Measurements from ENCODE around the gene RCN1. TPM values are rescaled to one million over a fixed set of nuclear protein-coding genes. Genes with fewer than 3 reads are reported as not detected.

Gene RCN1
- total RNA-seq, 1 donor, result 405 TPM

DNA sequence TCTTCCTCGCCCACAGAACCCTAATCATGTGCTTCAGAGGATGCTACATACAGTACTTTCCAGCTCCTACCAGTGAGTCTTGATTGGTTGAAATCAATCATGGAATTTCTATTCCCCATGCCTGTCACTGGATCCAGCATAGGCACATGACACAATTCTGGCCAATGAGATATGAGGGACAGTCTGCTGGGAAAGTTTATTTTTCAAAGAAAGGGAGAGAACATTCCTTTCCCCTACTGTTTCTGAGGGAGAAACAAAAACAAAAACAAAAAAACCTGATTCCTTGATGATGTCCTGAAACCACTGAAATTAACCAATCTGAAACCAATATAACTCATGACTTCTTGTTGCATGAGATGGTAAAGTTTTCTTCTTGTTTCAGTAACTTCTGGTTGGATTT lies 3.3 kb upstream of the RCN1 start:
- peaks cover 4% of the 10 kb centered on the region for H4K20me1 ChIP-seq (ENCODE audit: insufficient read depth, low read length)
- H3K4me1 ChIP-seq (ENCODE audit: insufficient read depth, low read length), result peaks cover 32% of the 10 kb centered on the region
- H3K27me3 ChIP-seq (ENCODE audit: insufficient read depth, low read length), result no peaks in the 10 kb centered on the region
- peaks cover 14% of the 10 kb centered on the region for H3K79me2 ChIP-seq (ENCODE audit: insufficient read depth, low read length)
- TF ChIP-seq, protein P1, sequence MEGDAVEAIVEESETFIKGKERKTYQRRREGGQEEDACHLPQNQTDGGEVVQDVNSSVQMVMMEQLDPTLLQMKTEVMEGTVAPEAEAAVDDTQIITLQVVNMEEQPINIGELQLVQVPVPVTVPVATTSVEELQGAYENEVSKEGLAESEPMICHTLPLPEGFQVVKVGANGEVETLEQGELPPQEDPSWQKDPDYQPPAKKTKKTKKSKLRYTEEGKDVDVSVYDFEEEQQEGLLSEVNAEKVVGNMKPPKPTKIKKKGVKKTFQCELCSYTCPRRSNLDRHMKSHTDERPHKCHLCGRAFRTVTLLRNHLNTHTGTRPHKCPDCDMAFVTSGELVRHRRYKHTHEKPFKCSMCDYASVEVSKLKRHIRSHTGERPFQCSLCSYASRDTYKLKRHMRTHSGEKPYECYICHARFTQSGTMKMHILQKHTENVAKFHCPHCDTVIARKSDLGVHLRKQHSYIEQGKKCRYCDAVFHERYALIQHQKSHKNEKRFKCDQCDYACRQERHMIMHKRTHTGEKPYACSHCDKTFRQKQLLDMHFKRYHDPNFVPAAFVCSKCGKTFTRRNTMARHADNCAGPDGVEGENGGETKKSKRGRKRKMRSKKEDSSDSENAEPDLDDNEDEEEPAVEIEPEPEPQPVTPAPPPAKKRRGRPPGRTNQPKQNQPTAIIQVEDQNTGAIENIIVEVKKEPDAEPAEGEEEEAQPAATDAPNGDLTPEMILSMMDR (IDR thresholded peaks at IDR 0.05; ENCODE audit: extremely low read depth, low read depth, low read length), result no peak
- peak; percentile 94 for DNase-seq (ENCODE audit: insufficient read length, low spot score, missing footprints)
- H3K36me3 ChIP-seq (ENCODE audit: insufficient read depth, low read length), result no peaks in the 10 kb centered on the region
- peak overlapping the region; percentile 67 for H3K4me2 ChIP-seq (ENCODE audit: insufficient read depth, low read length)
- H3K4me3 ChIP-seq (ENCODE audit: insufficient read depth, low read length), result peak overlapping the region; percentile 20
- H3K27ac ChIP-seq (ENCODE audit: low read depth, low read length), result peak overlapping the region; percentile 78
- no peaks in the 10 kb centered on the region for H3K9me3 ChIP-seq (ENCODE audit: low read depth, low read length)
- H2AFZ ChIP-seq (ENCODE audit: low read length), result no peak overlapping the region

DNA sequence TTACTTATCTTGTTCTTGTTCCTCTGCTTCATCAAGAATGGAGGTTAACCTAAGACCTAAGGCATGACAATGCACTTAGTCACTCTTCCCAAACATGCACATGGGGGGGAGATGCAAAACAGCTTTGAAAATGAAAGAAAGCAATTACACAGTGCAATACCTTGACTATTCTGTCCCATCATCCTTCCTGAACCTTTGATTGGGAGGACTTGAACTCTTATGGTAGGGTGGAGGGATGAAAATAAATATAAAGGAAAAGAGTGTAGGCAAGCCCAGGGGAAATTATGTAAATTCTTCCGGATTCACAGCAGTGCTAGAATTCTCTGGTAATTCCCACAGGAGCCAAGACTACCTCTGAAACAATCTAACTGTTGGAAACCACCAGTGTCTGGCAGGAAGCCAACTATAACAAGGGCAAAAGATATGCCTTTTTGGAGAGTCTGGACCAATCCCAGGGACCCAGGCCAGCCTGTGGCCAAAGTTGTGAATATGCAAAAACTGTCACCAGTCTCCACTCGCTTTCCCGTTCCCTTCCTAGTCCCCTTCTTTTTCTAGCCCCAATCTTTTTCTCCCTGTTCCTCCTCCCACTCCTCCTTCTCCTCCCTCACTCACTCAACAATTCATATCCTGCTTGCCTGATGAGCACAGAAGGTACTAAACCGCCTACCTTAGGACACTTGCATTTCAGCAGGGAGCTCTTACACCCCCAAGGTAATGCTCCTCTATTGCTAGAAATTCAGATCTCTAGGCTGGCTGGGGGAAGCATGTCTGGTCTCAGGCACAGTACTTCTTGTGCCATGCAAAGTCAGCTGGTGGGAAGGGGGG lies 2.5 kb upstream of the RCN1 start:
- peaks cover 4% of the 10 kb centered on the region for H3K36me3 ChIP-seq (ENCODE audit: insufficient read depth, low read length)
- H3K27ac ChIP-seq (ENCODE audit: low read depth, low read length), result peak overlapping the region; percentile 78
- peaks cover 12% of the 10 kb centered on the region for H4K20me1 ChIP-seq (ENCODE audit: insufficient read depth, low read length)
- peak overlapping the region; percentile 67 for H3K4me2 ChIP-seq (ENCODE audit: insufficient read depth, low read length)
- peaks cover 22% of the 10 kb centered on the region for H3K79me2 ChIP-seq (ENCODE audit: insufficient read depth, low read length)
- H3K4me1 ChIP-seq (ENCODE audit: insufficient read depth, low read length), result peaks cover 40% of the 10 kb centered on the region
- peak; percentile 91 for DNase-seq (ENCODE audit: insufficient read length, low spot score, missing footprints)
- no peaks in the 10 kb centered on the region for H3K9me3 ChIP-seq (ENCODE audit: low read depth, low read length)
- H3K27me3 ChIP-seq (ENCODE audit: insufficient read depth, low read length), result no peaks in the 10 kb centered on the region
- TF ChIP-seq, protein P1 (IDR thresholded peaks at IDR 0.05; ENCODE audit: extremely low read depth, low read depth, low read length), result no peak
- H2AFZ ChIP-seq (ENCODE audit: low read length), result no peak overlapping the region
- H3K4me3 ChIP-seq (ENCODE audit: insufficient read depth, low read length), result peak overlapping the region; percentile 20

GRCh38 chr11:32092581-32093170 lies 1.8 kb downstream of the RCN1 start:
- Histone ChIP-seq H2AFZ (ENCODE audit: low read length) (no peak overlapping the region), H3K4me3 (ENCODE audit: insufficient read depth, low read length) (peak overlapping the region; percentile 89), H3K27ac (ENCODE audit: low read depth, low read length) (peak overlapping the region; percentile 93), H3K36me3 (ENCODE audit: insufficient read depth, low read length) (peaks cover 21% of the 10 kb centered on the region), H3K9me3 (ENCODE audit: low read depth, low read length) (no peaks in the 10 kb centered on the region), H3K4me2 (ENCODE audit: insufficient read depth, low read length) (peak overlapping the region; percentile 89), H3K4me1 (ENCODE audit: insufficient read depth, low read length) (peaks cover 42% of the 10 kb centered on the region), H3K79me2 (ENCODE audit: insufficient read depth, low read length) (peaks cover 65% of the 10 kb centered on the region), H3K27me3 (ENCODE audit: insufficient read depth, low read length) (no peaks in the 10 kb centered on the region), H4K20me1 (ENCODE audit: insufficient read depth, low read length) (peaks cover 53% of the 10 kb centered on the region)
- DNase-seq (ENCODE audit: insufficient read length, low spot score, missing footprints), result no peak
- TF ChIP-seq, protein P1 (IDR thresholded peaks at IDR 0.05; ENCODE audit: extremely low read depth, low read depth, low read length), result no peak

DNA sequence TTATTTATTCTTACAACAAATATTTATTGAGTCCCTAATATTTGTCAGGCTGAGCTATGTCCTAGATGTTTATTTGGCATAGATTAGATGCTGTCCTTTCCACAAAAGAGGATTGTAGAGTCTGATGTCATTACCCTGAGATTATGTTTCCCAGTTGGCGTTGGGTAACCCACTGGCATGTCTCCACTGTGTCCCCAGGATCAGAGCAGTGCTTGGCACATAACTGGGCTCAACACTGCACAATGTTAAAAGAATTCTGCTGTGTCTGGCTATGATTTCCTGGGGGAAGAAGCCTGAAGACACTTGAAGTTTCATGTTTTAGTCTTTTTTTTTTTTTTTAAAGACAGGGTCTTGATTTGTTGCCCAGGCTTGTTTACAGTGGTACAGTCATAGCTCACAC lies 4.0 kb downstream of the RCN1 start:
- Histone ChIP-seq H3K4me1 (ENCODE audit: insufficient read depth, low read length) (peaks cover 26% of the 10 kb centered on the region), H3K36me3 (ENCODE audit: insufficient read depth, low read length) (peaks cover 43% of the 10 kb centered on the region), H3K27me3 (ENCODE audit: insufficient read depth, low read length) (no peaks in the 10 kb centered on the region), H3K4me3 (ENCODE audit: insufficient read depth, low read length) (no peak overlapping the region), H3K4me2 (ENCODE audit: insufficient read depth, low read length) (peak overlapping the region; percentile 89), H2AFZ (ENCODE audit: low read length) (no peak overlapping the region), H3K9me3 (ENCODE audit: low read depth, low read length) (no peaks in the 10 kb centered on the region), H3K27ac (ENCODE audit: low read depth, low read length) (no peak overlapping the region), H4K20me1 (ENCODE audit: insufficient read depth, low read length) (peaks cover 74% of the 10 kb centered on the region), H3K79me2 (ENCODE audit: insufficient read depth, low read length) (peaks cover 83% of the 10 kb centered on the region)
- TF ChIP-seq, protein P1 (IDR thresholded peaks at IDR 0.05; ENCODE audit: extremely low read depth, low read depth, low read length), result no peak
- no peak for DNase-seq (ENCODE audit: insufficient read length, low spot score, missing footprints)
